Measurements from ENCODE around the gene ARID1B. TPM values are rescaled to one million over a fixed set of nuclear protein-coding genes. Genes with fewer than 3 reads are reported as not detected.

Gene ARID1B
- total RNA-seq, 2 donors from 2014 or later = 92.3 to 129 TPM

- Mint-ChIP-seq H3K9me3 (no peaks in the 10 kb centered on the region), H3K27me3 (no peaks in the 10 kb centered on the region), H3K4me3 (no peak overlapping the region), H3K36me3 (no peaks in the 10 kb centered on the region), H3K4me1 (ENCODE audit: low read depth in 2 of 2) (peaks cover 0 to 2% of the 10 kb centered on the region in 2 donors), H3K27ac (no peak overlapping the region)
- no peak for ATAC-seq
- DNase-seq (ENCODE audit: low spot score) = no peak
Measured at GRCh38 chr6:157215717-157216116, 438.5 kb downstream of the ARID1B start.

- DNase-seq (ENCODE audit: low spot score) = peak; percentile 12
- Mint-ChIP-seq H3K9me3 (no peaks in the 10 kb centered on the region), H3K4me1 (ENCODE audit: low read depth in 2 of 2) (peaks cover 4 to 6% of the 10 kb centered on the region in 2 donors), H3K27ac (no peak overlapping the region), H3K36me3 (no peaks in the 10 kb centered on the region), H3K4me3 (no peak overlapping the region), H3K27me3 (no peaks in the 10 kb centered on the region)
- ATAC-seq = no peak
Measured at GRCh38 chr6:157216570-157216969, 439.4 kb downstream of the ARID1B start.

GRCh38 chr6:157217198-157217893, 440.2 kb downstream of the ARID1B start:
- Mint-ChIP-seq H3K4me1 (ENCODE audit: low read depth in 2 of 2) (peaks cover 9% of the 10 kb centered on the region in 2 donors), H3K36me3 (no peaks in the 10 kb centered on the region), H3K4me3 (no peak overlapping the region), H3K9me3 (no peaks in the 10 kb centered on the region), H3K27ac (no peak overlapping the region), H3K27me3 (peaks cover 0 to under 1% of the 10 kb centered on the region in 2 donors)
- DNase-seq (ENCODE audit: low spot score) (peak; percentile 54), ATAC-seq (no peak)

GRCh38 chr6:157217894-157218370, 440.8 kb downstream of the ARID1B start:
- no peak for ATAC-seq
- Mint-ChIP-seq H3K4me1 (ENCODE audit: low read depth in 2 of 2) (peaks cover 12 to 15% of the 10 kb centered on the region in 2 donors), H3K27me3 (peaks cover 0 to 4% of the 10 kb centered on the region in 2 donors), H3K4me3 (no peak overlapping the region), H3K9me3 (no peaks in the 10 kb centered on the region), H3K36me3 (no peaks in the 10 kb centered on the region), H3K27ac (no peak overlapping the region)
- peak; percentile 37 for DNase-seq (ENCODE audit: low spot score)

- DNase-seq (ENCODE audit: low spot score) (peak; percentile 51), ATAC-seq (no peak)
- Mint-ChIP-seq H3K9me3 (no peaks in the 10 kb centered on the region), H3K4me1 (ENCODE audit: low read depth in 2 of 2) (peaks cover 12 to 16% of the 10 kb centered on the region in 2 donors), H3K36me3 (no peaks in the 10 kb centered on the region), H3K27me3 (peaks cover 0 to 4% of the 10 kb centered on the region in 2 donors), H3K27ac (no peak overlapping the region), H3K4me3 (no peak overlapping the region)
Measured at GRCh38 chr6:157218371-157219198, 441.4 kb downstream of the ARID1B start.

GRCh38 chr6:157219201-157220200, 442.3 kb downstream of the ARID1B start:
- no peaks in the 10 kb centered on the region for H3K36me3 Mint-ChIP-seq
- H3K4me1 Mint-ChIP-seq (ENCODE audit: low read depth in 2 of 2) = peaks cover 12 to 16% of the 10 kb centered on the region in 2 donors
- DNase-seq (ENCODE audit: low spot score) (peak; percentile 39), ATAC-seq (no peak)
- H3K9me3 Mint-ChIP-seq = no peaks in the 10 kb centered on the region
- no peak overlapping the region for H3K4me3 Mint-ChIP-seq
- H3K27ac Mint-ChIP-seq = no peak overlapping the region
- peaks cover 0 to 4% of the 10 kb centered on the region in 2 donors for H3K27me3 Mint-ChIP-seq

GRCh38 chr6:157220485-157220884, 443.3 kb downstream of the ARID1B start:
- Mint-ChIP-seq H3K9me3 (no peaks in the 10 kb centered on the region), H3K4me3 (peak overlapping the region; percentile 81), H3K27me3 (peaks cover 0 to 4% of the 10 kb centered on the region in 2 donors), H3K36me3 (no peaks in the 10 kb centered on the region), H3K27ac (peak overlapping the region in 1 of 2 donors; percentile 62), H3K4me1 (ENCODE audit: low read depth in 2 of 2) (peaks cover 12 to 16% of the 10 kb centered on the region in 2 donors)
- ATAC-seq (no peak), DNase-seq (ENCODE audit: low spot score) (peak; percentile 16)

GRCh38 chr6:157221049-157221816, 444.1 kb downstream of the ARID1B start:
- Mint-ChIP-seq H3K27me3 (peaks cover 0 to 4% of the 10 kb centered on the region in 2 donors), H3K27ac (peak overlapping the region; percentile 36 to 62), H3K4me1 (ENCODE audit: low read depth in 2 of 2) (peaks cover 12 to 16% of the 10 kb centered on the region in 2 donors), H3K4me3 (peak overlapping the region; percentile 81), H3K9me3 (no peaks in the 10 kb centered on the region), H3K36me3 (no peaks in the 10 kb centered on the region)
- peak; percentile 82 for DNase-seq (ENCODE audit: low spot score)
- peak; percentile 86 to 89 for ATAC-seq

- H3K36me3 Mint-ChIP-seq = no peaks in the 10 kb centered on the region
- peaks cover 0 to 4% of the 10 kb centered on the region in 2 donors for H3K27me3 Mint-ChIP-seq
- ATAC-seq (no peak), DNase-seq (ENCODE audit: low spot score) (peak; percentile 57)
- no peak overlapping the region for H3K27ac Mint-ChIP-seq
- no peaks in the 10 kb centered on the region for H3K9me3 Mint-ChIP-seq
- peak overlapping the region; percentile 81 for H3K4me3 Mint-ChIP-seq
- H3K4me1 Mint-ChIP-seq (ENCODE audit: low read depth in 2 of 2) = peaks cover 12 to 14% of the 10 kb centered on the region in 2 donors
Measured at GRCh38 chr6:157221817-157222175, 444.6 kb downstream of the ARID1B start.

- no peaks in the 10 kb centered on the region for H3K36me3 Mint-ChIP-seq
- H3K4me3 Mint-ChIP-seq = peak overlapping the region; percentile 51
- peaks cover 0 to 4% of the 10 kb centered on the region in 2 donors for H3K27me3 Mint-ChIP-seq
- no peaks in the 10 kb centered on the region for H3K9me3 Mint-ChIP-seq
- ATAC-seq (no peak), DNase-seq (ENCODE audit: low spot score) (peak; percentile 50)
- peak overlapping the region; percentile 2 to 14 for H3K27ac Mint-ChIP-seq
- H3K4me1 Mint-ChIP-seq (ENCODE audit: low read depth in 2 of 2) = peaks cover 12 to 18% of the 10 kb centered on the region in 2 donors
Measured at GRCh38 chr6:157222201-157222981, 445.2 kb downstream of the ARID1B start.

GRCh38 chr6:157223021-157223430, 445.8 kb downstream of the ARID1B start:
- H3K36me3 Mint-ChIP-seq = no peaks in the 10 kb centered on the region
- H3K4me3 Mint-ChIP-seq = no peak overlapping the region
- DNase-seq (ENCODE audit: low spot score) (peak; percentile 26), ATAC-seq (no peak)
- peaks cover 0 to 4% of the 10 kb centered on the region in 2 donors for H3K27me3 Mint-ChIP-seq
- no peak overlapping the region for H3K27ac Mint-ChIP-seq
- no peaks in the 10 kb centered on the region for H3K9me3 Mint-ChIP-seq
- peaks cover 12 to 23% of the 10 kb centered on the region in 2 donors for H3K4me1 Mint-ChIP-seq (ENCODE audit: low read depth in 2 of 2)

- Mint-ChIP-seq H3K4me3 (no peak overlapping the region), H3K4me1 (ENCODE audit: low read depth in 2 of 2) (peaks cover 12 to 23% of the 10 kb centered on the region in 2 donors), H3K27me3 (peaks cover 0 to 4% of the 10 kb centered on the region in 2 donors), H3K9me3 (no peaks in the 10 kb centered on the region), H3K36me3 (no peaks in the 10 kb centered on the region), H3K27ac (no peak overlapping the region)
- DNase-seq (ENCODE audit: low spot score) = no peak
- no peak for ATAC-seq
Measured at GRCh38 chr6:157223511-157223910, 446.3 kb downstream of the ARID1B start.

All from natural killer cell treated with Interleukin-12 subunit alpha and Interleukin-12 subunit beta and Interleukin-15 and Interleukin-18, amount 100 ng/mL, for 72 hours (primary cell).